ENCODE measurements around the gene C12orf60.

DNA sequence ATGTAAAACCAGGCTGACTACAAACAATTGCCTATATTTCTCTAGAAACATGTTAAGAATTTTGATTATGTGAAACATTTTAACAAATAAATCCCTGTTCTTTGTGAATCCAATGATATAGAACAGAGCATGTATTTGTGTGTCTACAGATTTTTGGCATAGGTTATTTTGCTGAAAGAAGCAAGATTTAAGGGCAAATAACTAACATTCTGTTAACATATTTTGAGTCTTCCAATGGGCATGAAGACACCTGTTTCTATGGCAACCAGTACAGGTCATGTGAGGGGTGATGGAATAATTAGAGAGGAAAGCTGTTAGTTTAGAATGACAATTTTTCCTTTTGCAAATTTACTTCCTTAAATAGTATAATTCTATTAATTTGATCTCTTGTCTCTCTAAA is 31.0 kb downstream of the C12orf60 start:
- TF ChIP-seq YY1 (IDR thresholded peaks at IDR 0.05; ENCODE audit: low read depth) (no peak), NFIC (IDR thresholded peaks at IDR 0.05) (no peak), CEBPB (IDR thresholded peaks at IDR 0.05) (no peak)

Measured in Ishikawa (cell line).